Left ventricle myocardium superior (tissue), 1 donor: ENCODE results near the gene RHBDD3. TPM values are rescaled to one million over a fixed set of nuclear protein-coding genes. Genes with fewer than 3 reads are reported as not detected.

Experiments used
- ATAC-seq: fragments of 200-7000 bp; cut with Tn5 transposase; one replicate; pipeline ENCODE4 v1.9.1; 2020; ENCODE audit warnings: mild to moderate bottlenecking, moderate library complexity
- DNase-seq: peaks from one replicate; pipeline ENCODE4 v3.0.0-alpha.2; 2020
- intact Hi-C: fragments of 100-400 bp; cut with micrococcal nuclease; formaldehyde crosslinking; loops from one replicate; pipeline ENCODE4 v1.11.0; 2022
- total RNA-seq: library from RNA; stranded (reverse); fragmentation: NEBNext Ultra II Directional; extraction: Animal tissue kit (Norgen Biotek cat#: 25700); gene quantifications from one replicate; pipeline ENCODE4 v1.2.1, GENCODE V29; 2021
- donor health status: DM: no; HTN: yes; CAD: no; lungs with severe emphysema.

The RHBDD3 gene
- total RNA-seq, 1 donor from 2014 or later, result 16.6 TPM

DNA sequence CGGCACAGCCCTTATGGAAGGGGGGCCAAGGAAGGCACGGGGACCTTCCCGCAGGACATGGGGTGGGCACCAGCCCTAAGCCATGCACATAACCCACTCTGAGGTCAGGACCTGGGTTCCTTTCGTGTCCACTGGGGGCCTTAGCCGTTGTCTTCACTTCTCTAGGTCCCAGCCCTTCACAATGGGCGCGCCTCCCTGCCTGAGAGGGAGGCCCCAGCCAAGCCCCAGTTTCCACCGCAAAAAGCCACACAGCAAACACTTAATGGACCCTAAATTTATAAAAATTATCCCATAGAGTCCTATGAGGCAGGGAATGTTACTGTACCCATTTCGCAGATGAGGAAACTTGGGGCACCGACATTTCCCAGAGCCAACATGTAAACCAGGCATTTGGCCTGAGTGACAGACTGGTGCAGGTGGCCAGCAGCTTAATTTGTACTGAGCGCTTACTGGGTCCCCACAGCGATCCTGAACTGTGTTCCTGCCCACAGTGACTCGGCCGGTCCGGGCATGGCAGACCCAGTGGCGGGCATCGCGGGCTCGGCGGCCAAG is 39.9 kb upstream of the RHBDD3 start:
- intact Hi-C loops, result no loop called here
- DNase-seq, result no peak
- no peak for ATAC-seq

DNA sequence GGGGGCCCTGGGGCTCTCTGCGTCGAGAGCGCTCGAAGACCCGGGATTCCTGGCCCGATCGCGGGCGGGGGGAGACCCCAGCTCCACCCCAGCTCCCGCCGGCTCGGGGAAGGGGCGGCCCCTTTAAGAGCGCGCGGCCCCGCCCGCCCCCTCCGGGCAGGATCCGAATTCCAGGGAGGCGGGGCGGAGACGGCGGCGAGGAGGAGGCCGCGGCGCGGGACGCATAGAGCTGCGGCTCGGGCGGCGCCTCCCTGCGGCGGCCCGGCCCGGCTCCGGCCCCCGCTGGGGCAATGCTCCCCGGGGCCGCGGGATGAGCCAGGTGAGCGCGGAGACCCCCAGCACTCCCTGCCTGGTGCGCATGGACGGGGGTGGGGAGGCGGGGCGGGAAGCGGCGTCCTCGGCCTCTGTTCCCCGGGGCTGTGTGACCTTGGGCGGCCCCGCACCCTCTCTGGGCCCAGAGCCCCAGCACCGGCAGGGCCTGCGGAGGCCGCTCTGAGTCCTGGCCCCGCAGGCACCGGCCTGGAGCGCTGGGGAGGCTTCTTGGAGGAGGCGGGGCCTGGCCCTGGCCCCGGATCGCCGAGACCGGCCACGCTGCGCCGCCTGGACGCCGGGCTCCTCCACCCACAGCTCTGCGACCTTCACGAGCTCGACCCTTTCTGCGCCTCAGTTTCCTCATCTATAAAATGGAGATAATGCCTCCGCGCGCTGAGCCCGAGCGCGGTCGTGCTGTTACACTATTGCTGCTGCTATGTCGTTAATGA is 39.2 kb upstream of the RHBDD3 start:
- peak; percentile 76 for ATAC-seq
- intact Hi-C loops, result no loop called here
- DNase-seq, result peak; percentile 94

DNA sequence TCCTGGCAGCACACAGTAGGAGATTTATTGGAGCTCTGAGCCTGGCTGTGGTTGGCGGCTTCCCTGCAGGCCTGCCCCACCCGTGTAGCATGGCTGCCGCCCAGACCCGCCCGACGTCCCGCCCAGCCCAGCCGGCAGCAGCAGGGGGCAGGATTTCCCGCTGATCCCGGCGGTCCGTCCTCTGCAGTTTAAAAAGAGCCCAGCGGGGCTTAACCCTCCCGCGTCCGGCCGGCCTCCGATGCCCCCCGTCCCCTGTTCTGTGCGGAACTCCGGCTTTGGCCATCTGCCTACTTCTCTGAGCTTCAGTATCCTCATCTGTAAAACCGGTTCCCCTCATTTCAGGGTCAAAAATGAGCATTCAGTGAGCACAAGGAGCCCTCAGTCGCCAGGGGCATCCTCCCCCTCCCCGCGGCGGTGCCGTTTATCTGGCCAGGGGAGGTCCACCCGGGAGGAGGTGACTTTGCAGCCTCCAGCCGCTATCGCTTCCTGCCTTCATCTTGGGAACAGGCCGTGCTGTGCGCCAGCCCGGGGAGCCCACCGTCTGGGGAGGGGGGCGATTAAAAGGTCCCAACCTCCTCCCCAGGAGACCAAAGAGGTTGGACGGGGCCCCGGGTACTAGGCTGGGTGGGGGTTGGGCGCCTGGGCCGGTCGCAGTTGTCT is 38.5 kb upstream of the RHBDD3 start, which contains the start of gene GAS2L1:
TSS of gene GAS2L1 (plus strand) at position 476 of the 660 bp plus-strand sequence. CDS start 1,456 bp downstream, outside the sequence.
- peak; percentile 92 for DNase-seq
- intact Hi-C loops, result no loop called here
- peak; percentile 74 for ATAC-seq

- no peak for DNase-seq
- ATAC-seq, result no peak
- intact Hi-C loops, result no loop called here
These were observed 38.0 kb upstream of the RHBDD3 start for GRCh38 chr22:29305836-29306174.

DNA sequence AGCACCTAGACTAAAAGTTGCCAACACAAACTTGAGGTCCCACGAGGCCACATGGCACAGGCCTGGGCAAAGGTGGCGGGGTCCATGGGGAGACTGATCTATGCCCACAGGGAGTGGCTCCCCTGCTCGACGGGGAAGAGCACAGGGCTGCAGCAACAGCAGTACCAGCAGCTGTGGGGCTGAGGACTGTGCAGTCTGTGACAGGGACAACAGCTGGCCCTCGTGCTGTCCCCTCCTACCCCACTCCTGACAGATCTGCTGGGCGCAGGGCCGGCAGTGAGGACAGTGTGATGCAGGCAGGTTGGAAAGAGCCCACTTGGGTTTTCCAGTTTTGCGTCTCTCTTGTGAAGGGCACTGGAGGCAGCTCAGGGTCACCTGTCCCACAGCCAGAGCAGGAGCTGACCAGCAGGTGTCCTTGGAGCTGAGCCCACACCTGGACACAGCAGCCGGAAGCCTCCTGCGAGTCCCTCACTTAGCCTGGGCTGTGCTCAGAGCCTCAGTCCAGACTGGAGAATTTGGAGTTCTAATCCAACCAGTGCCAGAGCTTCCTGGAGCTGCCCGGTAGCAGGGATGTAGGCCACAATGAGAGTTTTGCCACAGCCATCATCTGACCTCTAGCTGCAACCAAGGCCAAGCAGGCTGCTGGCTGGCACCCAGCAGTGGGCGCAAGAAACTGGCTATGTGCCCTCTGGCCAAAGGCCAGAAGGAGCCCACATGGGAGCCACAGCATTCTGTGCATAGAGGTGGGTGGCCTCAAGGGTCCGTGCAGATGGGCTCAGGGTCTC is 35.1 kb upstream of the RHBDD3 start:
- intact Hi-C loops, result no loop called here
- DNase-seq (no peak), ATAC-seq (no peak)

DNA sequence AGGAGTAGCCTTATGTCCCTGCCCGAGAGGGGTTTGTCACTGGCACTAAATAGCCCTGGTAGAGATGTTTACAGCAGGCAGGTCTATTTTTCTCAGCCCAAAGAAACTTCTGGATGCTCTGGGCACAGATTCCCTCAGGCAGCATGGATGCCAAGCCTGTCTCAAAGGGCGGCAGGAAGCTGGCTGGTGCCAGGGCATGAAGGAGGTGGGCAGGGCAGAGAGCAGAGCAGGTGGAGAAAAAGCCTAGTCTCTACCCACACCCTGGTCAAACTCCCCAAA is 34.6 kb upstream of the RHBDD3 start:
- DNase-seq (no peak), ATAC-seq (no peak)
- intact Hi-C loops, result no loop called here

DNA sequence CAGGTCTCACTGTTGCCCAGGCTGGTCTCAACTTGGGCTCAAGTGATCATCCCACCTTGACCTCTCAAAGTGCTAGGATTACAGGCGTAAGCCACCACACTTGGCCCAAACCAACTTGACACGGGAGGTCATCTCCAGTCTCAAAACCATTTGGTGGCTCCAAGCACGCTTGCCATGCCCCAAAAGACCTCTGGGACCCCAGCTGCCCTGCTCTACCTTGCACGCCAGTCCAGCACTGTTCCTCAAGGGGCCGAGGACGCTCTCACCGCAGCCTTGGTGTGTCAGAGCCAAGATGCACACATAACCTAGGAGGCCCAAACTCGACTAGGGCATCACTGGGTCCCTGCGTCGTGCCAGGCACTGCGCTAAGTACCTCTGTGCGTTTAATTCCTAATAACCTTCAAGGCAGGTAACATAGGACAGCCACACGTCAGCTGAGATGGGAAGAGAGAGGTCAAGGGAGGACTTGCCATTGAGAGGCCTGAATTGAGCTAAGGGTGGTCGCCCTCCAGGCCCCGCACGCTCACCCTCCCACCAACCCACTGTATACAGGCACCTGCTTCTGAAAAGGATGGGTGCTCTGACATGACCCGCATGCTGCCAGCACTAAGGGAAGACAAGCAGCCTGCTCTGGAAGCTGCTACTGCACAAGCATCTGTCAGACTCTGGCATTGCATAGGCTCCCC is 34.1 kb upstream of the RHBDD3 start:
- no peak for DNase-seq
- intact Hi-C loops, result no loop called here
- no peak for ATAC-seq

- intact Hi-C loops, result no loop called here
- DNase-seq (no peak), ATAC-seq (no peak)
These were observed 33.2 kb upstream of the RHBDD3 start for GRCh38 chr22:29300807-29301601.

GRCh38 chr22:29300467-29300806 is 32.7 kb upstream of the RHBDD3 start:
- ATAC-seq (no peak), DNase-seq (no peak)
- intact Hi-C loops, result no loop called here

DNA sequence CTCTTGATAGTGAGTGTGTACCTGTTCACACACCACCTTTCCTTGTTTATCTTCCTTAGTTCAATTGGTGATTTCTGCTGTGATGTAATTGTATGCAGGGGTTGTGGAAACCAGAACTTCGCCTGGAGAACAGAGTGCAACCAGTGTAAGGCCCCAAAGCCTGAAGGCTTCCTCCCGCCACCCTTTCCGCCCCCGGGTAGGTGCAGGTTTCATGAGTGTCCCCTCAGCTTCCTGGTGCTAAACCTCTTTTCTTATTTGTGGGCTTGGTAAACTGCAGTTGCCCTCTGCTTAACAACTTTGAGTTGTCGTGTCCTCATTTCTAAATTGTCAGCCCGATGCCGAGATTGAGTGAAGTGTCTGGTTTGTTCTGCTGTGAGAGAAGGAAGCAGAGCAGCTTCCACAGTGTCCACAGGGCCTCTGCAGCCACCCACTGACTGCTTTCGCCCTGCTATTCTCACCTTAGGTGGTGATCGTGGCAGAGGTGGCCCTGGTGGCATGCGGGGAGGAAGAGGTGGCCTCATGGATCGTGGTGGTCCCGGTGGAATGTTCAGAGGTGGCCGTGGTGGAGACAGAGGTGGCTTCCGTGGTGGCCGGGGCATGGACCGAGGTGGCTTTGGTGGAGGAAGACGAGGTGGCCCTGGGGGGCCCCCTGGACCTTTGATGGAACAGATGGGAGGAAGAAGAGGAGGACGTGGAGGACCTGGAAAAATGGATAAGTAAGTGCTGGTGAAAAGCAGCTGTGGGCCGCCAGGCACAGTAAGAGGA is 31.5 kb upstream of the RHBDD3 start:
- intact Hi-C loops, result no loop called here
- no peak for ATAC-seq
- no peak for DNase-seq

GRCh38 chr22:29298641-29299040 is 30.9 kb upstream of the RHBDD3 start:
- DNase-seq (no peak), ATAC-seq (no peak)
- intact Hi-C loops, result no loop called here

- no peak for DNase-seq
- intact Hi-C loops, result no loop called here
- ATAC-seq, result no peak
These were observed 24.6 kb upstream of the RHBDD3 start for GRCh38 chr22:29292379-29292778.

DNA sequence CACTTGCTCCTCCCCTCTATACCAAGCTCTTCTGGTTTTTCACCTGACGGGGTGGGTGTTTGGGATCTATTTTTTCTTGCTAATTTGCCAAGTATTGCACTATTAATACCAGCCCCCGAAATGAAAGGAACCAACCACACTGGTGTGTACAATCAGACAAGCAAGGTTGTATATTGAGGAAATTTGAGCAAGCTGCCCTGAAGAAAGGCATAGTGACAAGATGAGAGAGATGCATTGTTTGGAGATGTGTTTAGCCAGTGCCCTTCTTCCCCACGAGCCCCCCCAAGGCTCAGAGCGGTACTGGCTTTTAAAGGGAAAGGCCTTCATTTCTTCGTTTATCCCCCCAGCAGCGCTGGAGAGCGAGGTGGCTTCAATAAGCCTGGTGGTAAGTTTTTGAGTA is 23.4 kb upstream of the RHBDD3 start:
- DNase-seq, result no peak
- intact Hi-C loops, result no loop called here

GRCh38 chr22:29290061-29290460 is 22.3 kb upstream of the RHBDD3 start:
- DNase-seq (no peak), ATAC-seq (no peak)
- intact Hi-C loops, result no loop called here

More for the DNA sequence above, 23.4 kb upstream of the RHBDD3 start:
- ATAC-seq, result no peak

DNA sequence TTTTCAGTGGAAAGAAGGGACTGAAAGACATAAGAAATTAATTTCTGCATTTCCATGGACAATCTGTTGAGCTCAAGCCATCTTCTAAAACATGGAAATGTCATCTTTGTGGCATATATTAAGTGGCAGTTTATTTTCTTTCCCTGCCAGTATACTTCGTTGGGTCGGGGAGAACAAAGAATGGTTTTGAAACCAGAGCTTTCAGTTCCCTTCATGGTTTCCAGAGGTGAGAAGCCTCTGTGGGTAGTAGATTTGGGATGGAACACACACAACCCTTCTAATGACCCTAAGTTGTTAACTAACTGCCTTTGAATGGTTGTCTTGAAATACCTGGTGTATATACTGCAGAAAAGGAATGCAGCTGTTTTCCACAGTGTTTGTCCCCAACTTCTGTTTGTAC is 21.1 kb upstream of the RHBDD3 start:
- intact Hi-C loops, result no loop called here
- ATAC-seq (no peak), DNase-seq (no peak)

DNA sequence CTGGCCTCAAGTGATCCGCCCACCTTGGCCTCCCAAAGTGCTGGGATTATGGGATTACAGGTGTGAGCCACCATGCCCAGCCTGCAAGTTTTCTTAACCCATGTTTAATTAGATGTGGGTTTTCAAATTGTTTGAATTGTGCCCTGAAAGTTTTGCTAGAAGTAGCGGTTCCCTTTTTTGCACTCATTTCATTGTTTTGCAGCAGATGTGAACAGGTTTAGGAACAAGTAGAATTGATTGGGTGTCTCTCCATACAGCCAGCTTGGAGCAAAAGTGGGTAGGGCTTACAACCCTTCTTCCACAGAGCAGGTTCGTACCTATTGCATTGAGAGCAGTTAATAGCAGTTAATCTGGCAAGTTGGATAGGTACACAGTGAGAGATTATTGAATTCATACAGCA is 16.4 kb upstream of the RHBDD3 start:
- DNase-seq, result no peak
- intact Hi-C loops, result no loop called here
- no peak for ATAC-seq

GRCh38 chr22:29277927-29278326 is 10.1 kb upstream of the RHBDD3 start:
- DNase-seq (no peak), ATAC-seq (no peak)
- intact Hi-C loops, result no loop called here

GRCh38 chr22:29275819-29276565 is 8.2 kb upstream of the RHBDD3 start:
- DNase-seq (no peak), ATAC-seq (no peak)
- intact Hi-C loops, result no loop called here
